SKM-1 treated with dmso at 0.1 percent for 144 hours (cell line): ENCODE data around the gene HNRNPC.
"Not testable (repeated sequence)": the region's sequence is repeated elsewhere in the genome, so short reads cannot be mapped to it uniquely, and the experiment has no call there.

ENCODE experiments used
- DNase-seq: peaks from one replicate; lab custom pipeline; 2025; ENCODE audit not compliant: unreplicated experiment; lab: John Stamatoyannopoulos, UW

The HNRNPC gene

GRCh38 chr14:21272661-21273060 lies 3.4 kb upstream of the HNRNPC start:
- DNase-seq: not testable (repeated sequence)

- DNase-seq: no peak
Measured at GRCh38 chr14:21268617-21269251, 508 bp downstream of the HNRNPC start.

- DNase-seq: no peak
Measured at GRCh38 chr14:21267886-21268616, 1.2 kb downstream of the HNRNPC start.

GRCh38 chr14:21267431-21267845 lies 1.8 kb downstream of the HNRNPC start:
- no peak for DNase-seq

- DNase-seq: no peak
Measured at GRCh38 chr14:21264025-21264801, 5.0 kb downstream of the HNRNPC start.

DNA sequence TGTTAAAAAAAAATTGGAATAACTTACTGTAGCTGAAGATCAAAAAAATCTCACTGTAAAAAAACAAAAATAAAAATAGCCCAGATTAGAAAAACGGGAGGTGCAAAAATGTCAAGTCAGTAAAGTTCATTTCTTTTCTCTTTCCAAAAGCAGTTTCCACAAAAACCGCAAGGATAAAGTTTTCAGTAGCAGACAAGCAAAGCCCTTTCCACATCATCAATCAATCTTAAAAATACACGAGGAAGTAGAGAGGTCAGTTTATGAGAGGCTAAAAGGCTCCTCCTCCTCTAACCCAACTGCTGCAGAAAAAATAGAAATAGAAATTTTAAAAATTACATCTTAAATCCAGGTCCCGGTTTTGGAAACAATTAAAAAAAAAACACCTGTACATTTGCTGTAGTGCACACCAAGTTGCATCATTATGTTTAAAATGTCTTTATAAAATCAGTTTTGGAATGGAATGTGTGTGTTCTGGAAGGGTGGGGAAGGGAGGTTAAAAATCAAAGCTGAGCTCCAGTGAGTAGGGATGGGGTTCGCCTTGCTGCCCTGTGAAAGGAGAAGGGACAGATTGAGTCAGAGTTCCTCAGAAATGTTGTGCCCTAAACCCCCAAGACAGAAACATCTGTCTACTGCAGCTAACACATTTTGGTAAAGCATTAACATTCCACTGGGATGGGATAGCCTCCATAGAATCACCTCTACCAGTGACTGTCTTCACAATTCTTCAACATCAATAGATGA lies 5.8 kb downstream of the HNRNPC start:
- DNase-seq: no peak

GRCh38 chr14:21262410-21262809 lies 6.8 kb downstream of the HNRNPC start:
- DNase-seq: no peak

- DNase-seq: no peak
Measured at GRCh38 chr14:21261824-21262223, 7.4 kb downstream of the HNRNPC start.

- no peak for DNase-seq
Measured at GRCh38 chr14:21258889-21259787, 10.1 kb downstream of the HNRNPC start.

DNA sequence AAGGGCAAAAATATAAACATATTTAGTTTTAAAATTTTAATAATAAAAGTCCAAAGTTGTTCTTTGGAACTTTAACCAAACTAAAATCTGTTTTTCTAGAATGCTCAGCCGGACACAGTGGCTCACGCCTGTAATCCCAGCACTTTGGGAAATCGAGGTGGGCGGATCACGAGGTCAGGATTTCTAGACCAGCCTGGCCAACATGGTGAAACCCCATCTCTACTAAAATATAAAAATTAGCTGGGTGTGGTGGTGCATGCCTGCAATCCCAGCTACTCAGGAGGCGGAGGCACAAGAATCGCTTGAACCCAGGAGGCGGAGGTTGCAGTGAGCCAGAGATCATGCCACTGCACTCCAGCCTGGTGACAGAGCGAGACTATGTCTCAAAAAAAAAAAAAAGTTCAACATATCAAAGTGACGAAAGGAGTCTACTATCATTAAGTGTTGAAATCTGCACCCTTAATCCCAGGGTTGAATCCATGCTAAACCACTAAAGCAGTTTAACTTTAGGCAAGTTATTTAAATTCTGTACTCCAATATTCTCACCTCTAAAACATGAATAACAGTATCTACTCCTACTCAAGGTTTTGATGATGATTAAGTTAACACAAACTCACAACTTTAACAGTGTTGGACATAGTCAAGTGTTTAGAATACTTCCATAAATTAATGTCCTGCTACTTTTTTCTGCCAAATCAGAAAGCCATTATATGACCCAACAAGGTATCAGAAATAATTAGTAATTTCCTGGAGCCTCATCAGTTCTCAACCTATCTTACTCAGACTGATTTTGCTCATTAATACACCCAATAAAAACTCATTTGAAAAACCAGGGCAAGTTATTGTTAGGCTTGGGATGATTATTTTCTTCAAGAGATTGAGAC lies 11.0 kb downstream of the HNRNPC start:
- no peak for DNase-seq

GRCh38 chr14:21257394-21257909 lies 11.8 kb downstream of the HNRNPC start:
- no peak for DNase-seq

GRCh38 chr14:21256539-21257393 lies 12.5 kb downstream of the HNRNPC start:
- no peak for DNase-seq

DNA sequence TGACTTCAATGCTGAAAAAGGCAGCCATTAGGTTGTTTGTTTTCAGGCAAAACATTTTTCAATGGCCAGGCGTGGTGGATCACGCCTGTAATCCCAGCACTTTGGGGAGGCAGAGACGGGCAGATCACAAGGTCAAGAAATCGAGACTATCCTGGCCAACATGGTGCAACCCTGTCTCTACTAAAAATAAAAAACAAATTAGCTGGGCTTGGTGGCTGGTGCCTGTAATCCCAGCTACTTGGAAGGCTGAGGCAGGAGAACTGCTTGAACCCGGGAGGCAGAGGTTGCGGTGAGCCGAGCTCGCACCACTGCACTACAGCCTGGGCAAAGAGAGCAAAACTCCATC lies 13.2 kb downstream of the HNRNPC start:
- DNase-seq: not testable (repeated sequence)

- DNase-seq: no peak
Measured at GRCh38 chr14:21255385-21256101, 13.7 kb downstream of the HNRNPC start.

- no peak for DNase-seq
Measured at GRCh38 chr14:21252149-21252548, 17.1 kb downstream of the HNRNPC start.

- no peak for DNase-seq
Measured at GRCh38 chr14:21251215-21251614, 18.0 kb downstream of the HNRNPC start.

- no peak for DNase-seq
Measured at GRCh38 chr14:21248739-21249411, 20.4 kb downstream of the HNRNPC start.
